Stomach (tissue), 9 donors: ENCODE results near the gene RNF115. TPM values are rescaled to one million over a fixed set of nuclear protein-coding genes. Genes with fewer than 3 reads are reported as not detected.
"Not testable (repeated sequence)": the region's sequence is repeated elsewhere in the genome, so short reads cannot be mapped to it uniquely, and the experiment has no call there.

Source experiments
- DNase-seq, 2 donors: peaks; one replicate each; pipeline versions ENCODE4 v3.0.0 to v3.0.0-alpha.2; 2013 to 2019
- H3K27ac ChIP-seq, 5 donors: fragments of 200-600 bp in 4 of 5; sonication (generic) in 4 of 5; one replicate each; pipeline ENCODE4 v1.5.1; 2013 to 2019; ENCODE audit warnings: mild to moderate bottlenecking in 1 of 5, moderate library complexity in 1 of 5
- H3K27me3 ChIP-seq, 3 donors: fragments of 200-600 bp; sonication (generic); one replicate each; pipeline ENCODE4 v1.5.1; 2017 to 2019; ENCODE audit warnings: mixed run types in 1 of 3
- H3K36me3 ChIP-seq, 4 donors: fragments of 200-600 bp; sonication (generic); 1 replicate in 3 of 4; 2 replicates in 1 of 4; pipeline ENCODE4 v1.5.1; 2016 to 2019
- H3K4me1 ChIP-seq, 4 donors: fragments of 200-600 bp; sonication (generic); one replicate each; pipeline ENCODE4 v1.5.1; 2016 to 2019
- H3K4me3 ChIP-seq, 4 donors: fragments of 200-600 bp; sonication (generic) in 3 of 4; one replicate each; pipeline ENCODE4 v1.5.1; 2016 to 2019; ENCODE audit warnings: mild to moderate bottlenecking in 1 of 4
- H3K9me3 ChIP-seq, 4 donors: fragments of 200-600 bp; sonication (generic); one replicate each; pipeline ENCODE4 v1.5.1; 2016 to 2019
- CTCF ChIP-seq, 7 experiments: fragments of 450-650 bp in 4 of 7; fragments of 200-600 bp in 3 of 7; sonication (generic) in 3 of 7; IDR thresholded peaks; one replicate each; pipeline ENCODE4 v1.5.1; 2016 to 2019; ENCODE audit warnings: antibody characterized with exemption in 7 of 7, control low read depth in 2 of 7, mild to moderate bottlenecking in 1 of 7
- EP300 ChIP-seq: sonication (generic); formaldehyde crosslinking; IDR thresholded peaks from one replicate; pipeline ENCODE4 v1.6.1; 2017; ENCODE audit warnings: antibody characterized with exemption
- POLR2A ChIP-seq, 4 donors: fragments of 450-650 bp; IDR thresholded peaks; one replicate each; pipeline ENCODE4 v1.6.1; 2016; ENCODE audit warnings: antibody characterized with exemption in 4 of 4, control low read depth in 2 of 4, mild to moderate bottlenecking in 1 of 4, moderate library complexity in 1 of 4
- POLR2AphosphoS5 ChIP-seq, 3 donors: sonication (generic); formaldehyde crosslinking; IDR thresholded peaks; one replicate each; pipeline ENCODE4 v1.6.1; 2016; ENCODE audit warnings: antibody characterized with exemption in 3 of 3
- WGBS, 5 donors: extraction: QIAGEN DNeasy Blood & Tissue Kit in 3 of 5; methylation state at CpG; one replicate each; pipeline versions ENCODE4 v1.1.5 to v1.1.7; 2013 to 2018; 5-methylcytosine and 5-hydroxymethylcytosine counted together
- intact Hi-C: fragments of 100-400 bp; cut with DNase I; formaldehyde crosslinking; loops from one replicate; pipeline ENCODE4 v1.15.1; 2023; ENCODE audit warnings: low total_unique reads
- polyA plus RNA-seq, 3 donors: library from polyadenylated mRNA; stranded (reverse); fragments of 200-250 nt; gene quantifications; one replicate each; pipeline ENCODE4 v1.2.3, GENCODE V29; 2013
- total RNA-seq, 5 donors: library from RNA; depleted of rRNA; stranded (reverse); fragments of >200 nt; gene quantifications; one replicate each; pipeline versions ENCODE4 v1.1.0 to v1.2.3, GENCODE V29; 2014 to 2016
- donor health status: healthy with polysubstance abuse.
- donor health status: Bipolar disorder and iron deficiency.
- donor health status: healthy.

Gene RNF115
- total and polyA plus RNA-seq, 8 donors = 4.8 to 44.1 (median 12.6) TPM

GRCh38 chr1:145730900-145731299 is 93.0 kb downstream of the RNF115 start:
- no peaks in the 10 kb centered on the region for H3K27me3 ChIP-seq
- no peaks in the 10 kb centered on the region for H3K36me3 ChIP-seq
- intact Hi-C loops = no loop called here
- no peak for DNase-seq
- no peak overlapping the region for H3K27ac ChIP-seq
- TF ChIP-seq EP300 = no peak
- TF ChIP-seq POLR2AphosphoS5 (IDR thresholded peaks at IDR 0.05) = no peak
- no peak for TF ChIP-seq CTCF (IDR thresholded peaks at IDR 0.05)
- TF ChIP-seq POLR2A (IDR thresholded peaks at IDR 0.05) = no peak
- no peaks in the 10 kb centered on the region for H3K9me3 ChIP-seq
- no peak overlapping the region for H3K4me3 ChIP-seq
- 91 to 100% (median 94%) methylated on average over 3 of the region's 3 CpGs for WGBS, 5 donors
- no peaks in the 10 kb centered on the region for H3K4me1 ChIP-seq

- DNase-seq = no peak
- H3K27ac ChIP-seq = no peak overlapping the region
- H3K36me3 ChIP-seq = no peaks in the 10 kb centered on the region
- intact Hi-C loops = no loop called here
- 40 to 69% (median 62%) methylated on average over 4 of the region's 4 CpGs for WGBS, 5 donors
- no peaks in the 10 kb centered on the region for H3K9me3 ChIP-seq
- TF ChIP-seq POLR2A (IDR thresholded peaks at IDR 0.05) = no peak
- TF ChIP-seq CTCF (IDR thresholded peaks at IDR 0.05) = no peak
- TF ChIP-seq EP300 = no peak
- TF ChIP-seq POLR2AphosphoS5 (IDR thresholded peaks at IDR 0.05) = no peak
- H3K4me3 ChIP-seq = no peak overlapping the region
- H3K27me3 ChIP-seq = no peaks in the 10 kb centered on the region
- H3K4me1 ChIP-seq = no peaks in the 10 kb centered on the region
Observed at GRCh38 chr1:145730467-145730866, 93.4 kb downstream of the RNF115 start.

GRCh38 chr1:145729666-145730436 is 94.0 kb downstream of the RNF115 start:
- no peak for TF ChIP-seq POLR2A (IDR thresholded peaks at IDR 0.05)
- no peak for TF ChIP-seq POLR2AphosphoS5 (IDR thresholded peaks at IDR 0.05)
- no peak for TF ChIP-seq EP300
- TF ChIP-seq CTCF (IDR thresholded peaks at IDR 0.05) = no peak
- Histone ChIP-seq H3K36me3 (no peaks in the 10 kb centered on the region), H3K9me3 (no peaks in the 10 kb centered on the region), H3K4me1 (no peaks in the 10 kb centered on the region), H3K27ac (no peak overlapping the region), H3K4me3 (no peak overlapping the region), H3K27me3 (no peaks in the 10 kb centered on the region)
- WGBS, 5 donors = 62 to 78% (median 70%) methylated on average over 5 of the region's 5 CpGs
- intact Hi-C loops = no loop called here
- no peak for DNase-seq

- WGBS, 5 donors = 56 to 71% (median 69%) methylated on average over 5 of the region's 5 CpGs
- Histone ChIP-seq H3K4me3 (no peak overlapping the region), H3K9me3 (no peaks in the 10 kb centered on the region), H3K27me3 (no peaks in the 10 kb centered on the region), H3K27ac (no peak overlapping the region), H3K4me1 (no peaks in the 10 kb centered on the region), H3K36me3 (no peaks in the 10 kb centered on the region)
- no peak for DNase-seq
- TF ChIP-seq POLR2A (IDR thresholded peaks at IDR 0.05) (no peak), CTCF (IDR thresholded peaks at IDR 0.05) (no peak), POLR2AphosphoS5 (IDR thresholded peaks at IDR 0.05) (no peak), EP300 (no peak)
- intact Hi-C loops = no loop called here
Observed at GRCh38 chr1:145729196-145729595, 94.7 kb downstream of the RNF115 start.

- DNase-seq, H3K36me3 ChIP-seq, intact Hi-C loops, H3K9me3 ChIP-seq, H3K27ac ChIP-seq, H3K4me3 ChIP-seq, H3K4me1 ChIP-seq, H3K27me3 ChIP-seq: not testable (repeated sequence)
- 92 to 99% (median 96%) methylated on average over 5 of the region's 5 CpGs for WGBS, 5 donors
Observed at GRCh38 chr1:145726193-145726592, 97.7 kb downstream of the RNF115 start.
